A673 (cell line): Measurements from ENCODE around the gene ITSN2. TPM values are rescaled to one million over a fixed set of nuclear protein-coding genes. Genes with fewer than 3 reads are reported as not detected.

Experiments used
- BruUV-seq: library from RNA; stranded (reverse); fragments of 400-500 nt; replicated peaks from 2 replicates; lab custom pipeline; 2021; lab: Mats Ljungman, UMichigan
- CTCF ChIA-PET: fragments of 300-600 bp; sonication (Branson Sonifier 250); formaldehyde crosslinking; loops from one replicate; lab custom pipeline; 2022; ENCODE audit warnings: antibody characterized with exemption; lab: Charles Lee
- POLR2A ChIA-PET: fragments of 300-600 bp; sonication (Branson Sonifier 250); formaldehyde crosslinking; loops from one replicate; lab custom pipeline; 2022; ENCODE audit warnings: antibody characterized with exemption; ENCODE audit not compliant: low non-redundant PET; lab: Charles Lee
- DNase-seq: peaks from one replicate; pipeline ENCODE4 v3.0.0-alpha.2; 2015; ENCODE audit warnings: low spot score
- H3K27ac ChIP-seq: fragments of 200-600 bp; sonication (generic); 2 replicates; pipeline ENCODE4 v1.5.1; 2016; ENCODE audit warnings: mixed run types, low read depth, mild to moderate bottlenecking, mixed read lengths, antibody characterized with exemption, low read length; ENCODE audit not compliant: poor library complexity, severe bottlenecking
- H3K27me3 ChIP-seq: fragments of 200-600 bp; sonication (generic); replicated peaks from 2 replicates; pipeline ENCODE4 v1.6.1; 2017; ENCODE audit warnings: mixed run types, low read depth, mild to moderate bottlenecking, mixed read lengths, antibody characterized with exemption, low read length; ENCODE audit not compliant: insufficient read depth, poor library complexity
- H3K36me3 ChIP-seq: fragments of 200-600 bp; sonication (generic); 2 replicates; pipeline ENCODE4 v1.6.1; 2016; ENCODE audit warnings: mixed run types, mild to moderate bottlenecking, mixed read lengths, antibody characterized with exemption, low read length; ENCODE audit not compliant: insufficient read depth, poor library complexity, severe bottlenecking
- H3K4me1 ChIP-seq: fragments of 200-600 bp; sonication (generic); 2 replicates; pipeline ENCODE4 v1.6.1; 2017; ENCODE audit warnings: mixed run types, mild to moderate bottlenecking, mixed read lengths, antibody characterized with exemption, low read length; ENCODE audit not compliant: insufficient read depth, poor library complexity, severe bottlenecking
- H3K4me3 ChIP-seq: fragments of 200-600 bp; sonication (generic); 2 replicates; pipeline ENCODE4 v1.5.1; 2016; ENCODE audit warnings: low read depth, mixed run types, mild to moderate bottlenecking, mixed read lengths, low read length; ENCODE audit not compliant: poor library complexity, severe bottlenecking
- H3K9me3 ChIP-seq: fragments of 200-600 bp; sonication (generic); 2 replicates; pipeline ENCODE4 v1.6.1; 2016; ENCODE audit warnings: mixed run types, low read depth, mild to moderate bottlenecking, mixed read lengths, antibody characterized with exemption, low read length; ENCODE audit not compliant: poor library complexity, severe bottlenecking
- EZH2 ChIP-seq: fragments of 200-600 bp; sonication (generic); IDR thresholded peaks from 2 replicates; pipeline ENCODE4 v1.6.1; 2017; ENCODE audit warnings: borderline replicate concordance, low read depth, mild to moderate bottlenecking, mixed read lengths, antibody characterized with exemption, low read length; ENCODE audit not compliant: poor library complexity, severe bottlenecking
- intact Hi-C: fragments of 100-400 bp; cut with micrococcal nuclease; formaldehyde crosslinking; loops from one replicate; pipeline ENCODE4 v1.10.0; 2022; ENCODE audit not compliant: unreplicated experiment
- total RNA-seq: library from RNA; stranded (reverse); gene quantifications from 2 replicates; pipeline ENCODE4 v1.2.3, GENCODE V29; 2021
- TF ChIP-seq, protein P1 (sequence below): fragments of 300-800, 200-600 bp; sonication (generic); conservative IDR thresholded peaks from 2 replicates; pipeline ENCODE4 v1.5.1; 2017; ENCODE audit warnings: low read depth, mild to moderate bottlenecking, antibody characterized with exemption, low read length, moderate library complexity, mixed read lengths

Gene ITSN2
- total RNA-seq, 1 experiment from 2014 or later = 16.4 TPM

DNA sequence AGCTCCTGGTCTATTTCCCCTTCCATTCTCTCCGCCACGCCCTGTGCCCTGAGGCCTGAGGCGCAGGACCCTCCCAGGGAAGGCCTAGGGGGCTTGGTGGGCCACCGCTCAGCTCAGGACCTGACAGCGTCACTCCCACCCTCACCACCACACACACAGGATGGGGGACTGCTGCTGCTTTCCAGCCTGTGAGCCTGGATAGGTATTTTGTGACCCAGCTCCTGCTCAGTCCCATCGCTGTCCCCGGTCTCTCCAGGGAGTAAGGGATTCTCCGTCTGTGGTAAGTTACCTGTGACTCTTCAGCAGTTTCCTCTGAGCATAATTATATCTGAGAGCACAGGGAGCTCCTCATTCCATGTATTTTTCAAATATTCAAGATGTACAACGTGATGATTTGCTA lies 169.2 kb downstream of the ITSN2 start:
- POLR2A ChIA-PET = no interaction called here
- TF ChIP-seq EZH2 = no peak
- TF ChIP-seq, protein P1, sequence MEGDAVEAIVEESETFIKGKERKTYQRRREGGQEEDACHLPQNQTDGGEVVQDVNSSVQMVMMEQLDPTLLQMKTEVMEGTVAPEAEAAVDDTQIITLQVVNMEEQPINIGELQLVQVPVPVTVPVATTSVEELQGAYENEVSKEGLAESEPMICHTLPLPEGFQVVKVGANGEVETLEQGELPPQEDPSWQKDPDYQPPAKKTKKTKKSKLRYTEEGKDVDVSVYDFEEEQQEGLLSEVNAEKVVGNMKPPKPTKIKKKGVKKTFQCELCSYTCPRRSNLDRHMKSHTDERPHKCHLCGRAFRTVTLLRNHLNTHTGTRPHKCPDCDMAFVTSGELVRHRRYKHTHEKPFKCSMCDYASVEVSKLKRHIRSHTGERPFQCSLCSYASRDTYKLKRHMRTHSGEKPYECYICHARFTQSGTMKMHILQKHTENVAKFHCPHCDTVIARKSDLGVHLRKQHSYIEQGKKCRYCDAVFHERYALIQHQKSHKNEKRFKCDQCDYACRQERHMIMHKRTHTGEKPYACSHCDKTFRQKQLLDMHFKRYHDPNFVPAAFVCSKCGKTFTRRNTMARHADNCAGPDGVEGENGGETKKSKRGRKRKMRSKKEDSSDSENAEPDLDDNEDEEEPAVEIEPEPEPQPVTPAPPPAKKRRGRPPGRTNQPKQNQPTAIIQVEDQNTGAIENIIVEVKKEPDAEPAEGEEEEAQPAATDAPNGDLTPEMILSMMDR = no peak
- DNase-seq = no peak

DNA sequence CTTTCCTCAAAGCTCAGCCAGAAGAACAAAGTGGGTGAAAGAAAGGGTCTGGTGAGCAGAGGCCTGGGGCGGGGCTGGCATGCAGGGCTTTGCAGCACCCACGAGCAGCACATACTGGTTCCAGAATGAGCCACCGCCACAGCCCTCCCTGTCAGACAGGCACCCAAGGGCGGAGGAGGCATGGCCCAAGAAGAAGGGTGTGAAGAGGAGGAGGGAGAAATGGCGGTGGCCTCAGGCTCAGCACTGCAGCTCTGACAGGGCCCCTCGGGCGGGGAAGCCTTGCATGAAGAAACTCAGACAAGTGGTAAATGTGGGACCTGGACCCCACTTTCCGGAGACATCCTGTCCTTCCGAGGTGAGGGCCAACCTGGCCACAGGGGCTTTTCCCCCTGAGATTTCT lies 169.8 kb downstream of the ITSN2 start:
- ChIA-PET POLR2A (no interaction called here), CTCF (no interaction called here)
- Histone ChIP-seq H3K36me3 (no peaks in the 10 kb centered on the region), H3K9me3 (no peaks in the 10 kb centered on the region), H3K4me1 (no peaks in the 10 kb centered on the region), H3K27me3 (no peaks in the 10 kb centered on the region), H3K27ac (no peak overlapping the region), H3K4me3 (no peak overlapping the region)
- DNase-seq = no peak
- BruUV-seq = no TSS peak
- TF ChIP-seq EZH2 = no peak
- TF ChIP-seq, protein P1 = no peak
- intact Hi-C loops = no loop called here

More for the DNA sequence above, 169.2 kb downstream of the ITSN2 start:
- BruUV-seq = no TSS peak
- H3K36me3 ChIP-seq = no peaks in the 10 kb centered on the region
- no peak overlapping the region for H3K27ac ChIP-seq
- no peaks in the 10 kb centered on the region for H3K27me3 ChIP-seq
- no peaks in the 10 kb centered on the region for H3K9me3 ChIP-seq
- no peaks in the 10 kb centered on the region for H3K4me1 ChIP-seq
- CTCF ChIA-PET = no interaction called here
- intact Hi-C loops = no loop called here
- H3K4me3 ChIP-seq = no peak overlapping the region

DNA sequence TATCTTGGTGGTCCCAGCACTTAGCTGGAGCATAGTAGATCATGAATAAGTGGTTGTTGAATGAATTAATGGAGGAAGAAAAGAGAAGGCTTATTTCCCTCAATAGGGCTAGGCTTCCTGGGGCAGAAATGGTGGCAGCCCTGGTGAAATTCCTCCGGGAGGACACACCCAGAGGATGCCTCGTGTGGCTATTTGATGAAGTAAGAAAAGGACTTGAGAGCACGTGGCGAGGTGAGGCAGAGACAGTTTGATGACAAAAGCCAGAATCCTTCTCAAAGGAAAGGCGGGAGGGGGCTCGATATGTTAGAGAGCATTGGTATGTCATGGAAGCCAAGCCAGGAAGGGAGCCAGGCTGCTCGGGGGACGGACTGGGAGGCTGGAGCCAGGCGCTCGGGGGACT lies 170.8 kb downstream of the ITSN2 start:
- Histone ChIP-seq H3K9me3 (no peaks in the 10 kb centered on the region), H3K4me3 (no peak overlapping the region), H3K4me1 (no peaks in the 10 kb centered on the region), H3K36me3 (no peaks in the 10 kb centered on the region), H3K27me3 (no peaks in the 10 kb centered on the region), H3K27ac (no peak overlapping the region)
- DNase-seq = no peak
- TF ChIP-seq, protein P1 = no peak
- no peak for TF ChIP-seq EZH2
- CTCF ChIA-PET = no interaction called here
- intact Hi-C loops = no loop called here
- POLR2A ChIA-PET = no interaction called here
- BruUV-seq = no TSS peak
